Measurements from ENCODE around the gene RPSA.

DNA sequence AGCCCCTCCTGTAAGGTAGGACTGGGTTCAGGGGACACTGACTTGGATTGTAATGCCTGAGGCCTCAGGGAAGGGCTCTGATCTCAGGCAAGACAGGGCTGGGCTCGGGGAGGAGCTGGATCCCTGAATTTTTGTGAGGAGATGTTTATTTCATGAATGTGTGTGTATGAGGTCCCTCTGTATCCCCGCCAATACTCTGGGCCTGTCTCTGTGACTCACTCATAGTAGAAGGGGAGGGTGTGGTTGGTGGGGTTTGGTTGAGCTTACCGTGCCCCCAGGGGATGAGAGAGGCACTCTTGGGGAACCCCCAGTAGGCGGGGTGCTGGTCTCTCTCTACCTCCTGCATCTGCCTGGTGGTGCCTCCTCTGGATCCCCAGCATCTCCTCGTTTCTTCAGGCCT is 28.1 kb downstream of the RPSA start:
- TF ChIP-seq, protein P1, sequence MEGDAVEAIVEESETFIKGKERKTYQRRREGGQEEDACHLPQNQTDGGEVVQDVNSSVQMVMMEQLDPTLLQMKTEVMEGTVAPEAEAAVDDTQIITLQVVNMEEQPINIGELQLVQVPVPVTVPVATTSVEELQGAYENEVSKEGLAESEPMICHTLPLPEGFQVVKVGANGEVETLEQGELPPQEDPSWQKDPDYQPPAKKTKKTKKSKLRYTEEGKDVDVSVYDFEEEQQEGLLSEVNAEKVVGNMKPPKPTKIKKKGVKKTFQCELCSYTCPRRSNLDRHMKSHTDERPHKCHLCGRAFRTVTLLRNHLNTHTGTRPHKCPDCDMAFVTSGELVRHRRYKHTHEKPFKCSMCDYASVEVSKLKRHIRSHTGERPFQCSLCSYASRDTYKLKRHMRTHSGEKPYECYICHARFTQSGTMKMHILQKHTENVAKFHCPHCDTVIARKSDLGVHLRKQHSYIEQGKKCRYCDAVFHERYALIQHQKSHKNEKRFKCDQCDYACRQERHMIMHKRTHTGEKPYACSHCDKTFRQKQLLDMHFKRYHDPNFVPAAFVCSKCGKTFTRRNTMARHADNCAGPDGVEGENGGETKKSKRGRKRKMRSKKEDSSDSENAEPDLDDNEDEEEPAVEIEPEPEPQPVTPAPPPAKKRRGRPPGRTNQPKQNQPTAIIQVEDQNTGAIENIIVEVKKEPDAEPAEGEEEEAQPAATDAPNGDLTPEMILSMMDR (IDR thresholded peaks at IDR 0.05), result no peak
- TF ChIP-seq EP300 (IDR thresholded peaks at IDR 0.05), result no peak
